Pericardium fibroblast (primary cell): ENCODE measurements around the gene COL16A1. TPM values are rescaled to one million over a fixed set of nuclear protein-coding genes. Genes with fewer than 3 reads are reported as not detected.

Experiments used
- total RNA-seq: library from RNA; depleted of rRNA; stranded (reverse); fragments of >200 nt; gene quantifications from 2 replicates; pipeline ENCODE4 v1.2.3, GENCODE V29; 2015

COL16A1 gene
- total RNA-seq, result 110 and 170 TPM in 2 replicates

DNA sequence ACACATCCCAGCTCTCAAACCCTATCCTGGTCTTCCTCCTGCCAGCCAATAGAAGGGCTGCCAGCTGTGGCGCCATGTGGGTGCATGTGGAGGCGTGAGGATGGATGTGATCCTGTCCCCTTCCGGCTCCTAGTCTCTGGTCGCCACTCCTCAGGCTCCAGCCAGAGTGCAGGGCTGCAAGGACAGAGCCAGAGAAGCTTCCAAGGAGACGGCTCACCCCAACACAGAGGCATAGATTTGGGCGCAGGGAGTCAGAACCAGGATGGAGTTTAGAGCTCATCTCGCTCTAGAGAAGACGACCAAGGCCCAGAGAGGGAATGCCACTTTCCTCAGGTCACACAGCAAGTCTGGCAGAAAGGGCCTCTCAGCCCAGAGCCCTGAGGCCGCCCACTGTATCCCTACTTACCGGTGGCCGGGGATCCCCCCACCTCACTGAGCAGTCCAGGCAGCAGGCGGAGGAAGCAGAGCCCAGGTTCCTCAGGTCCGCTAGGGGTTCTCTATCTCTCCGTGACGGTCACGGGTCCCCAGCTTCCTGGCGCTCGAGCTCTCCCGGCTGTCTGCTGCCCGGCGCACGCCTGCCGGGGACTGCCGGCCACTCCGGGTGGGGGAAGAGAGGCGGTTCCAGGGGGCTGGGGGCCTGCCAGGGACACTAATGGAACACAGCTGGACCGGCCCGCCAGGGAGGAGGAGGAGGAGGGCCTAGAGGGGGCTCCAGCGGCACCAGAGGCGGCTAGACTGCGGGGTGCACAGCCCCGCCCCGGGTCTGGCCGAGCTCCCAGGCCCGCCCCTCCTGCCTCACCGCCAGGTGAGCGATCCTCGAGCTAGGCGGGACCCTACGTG, at the start of gene COL16A1:
COL16A1 (minus strand) TSS at position 587 of the 840 bp plus-strand sequence. CDS start 1,824 bp downstream, outside the sequence.

DNA sequence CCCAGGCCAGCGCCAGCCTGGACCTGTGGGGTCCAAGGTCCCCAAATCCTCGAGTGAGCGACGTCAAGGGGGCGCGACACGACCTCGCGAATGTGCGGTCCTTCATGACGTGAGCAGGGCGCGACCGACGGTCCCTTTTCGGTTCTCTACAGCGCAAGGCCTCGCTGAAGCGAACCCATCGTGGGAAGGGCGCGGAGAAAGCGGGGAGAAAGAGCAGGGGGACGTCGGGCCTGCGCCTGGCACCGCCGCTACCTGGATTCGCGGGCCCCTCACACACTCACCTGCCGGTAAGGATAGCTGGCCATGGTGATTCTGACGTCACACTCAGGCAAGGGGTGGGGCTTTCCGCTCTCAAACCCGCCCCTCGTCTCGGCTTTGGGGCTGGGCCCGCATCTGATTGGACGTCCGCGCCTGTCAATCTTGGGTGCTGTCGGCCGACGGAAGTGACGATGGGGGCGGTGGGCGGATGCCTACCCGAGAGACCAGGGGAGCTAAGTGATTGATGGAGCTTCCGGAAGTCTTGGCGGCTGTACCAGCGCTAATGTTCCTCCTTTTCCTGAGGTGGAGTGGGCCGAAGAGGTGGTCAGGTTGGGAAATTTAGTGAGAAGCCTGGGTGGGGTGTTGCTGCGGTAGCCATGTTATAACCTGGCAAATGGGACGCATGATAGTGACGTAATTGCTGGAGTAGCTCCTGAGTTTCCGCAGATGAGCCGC, 59.1 kb downstream of the COL16A1 start, which contains the start of gene PEF1:
PEF1 (minus strand) TSS at position 317 of the 714 bp plus-strand sequence; CDS start at position 305, 12 bp downstream.

DNA sequence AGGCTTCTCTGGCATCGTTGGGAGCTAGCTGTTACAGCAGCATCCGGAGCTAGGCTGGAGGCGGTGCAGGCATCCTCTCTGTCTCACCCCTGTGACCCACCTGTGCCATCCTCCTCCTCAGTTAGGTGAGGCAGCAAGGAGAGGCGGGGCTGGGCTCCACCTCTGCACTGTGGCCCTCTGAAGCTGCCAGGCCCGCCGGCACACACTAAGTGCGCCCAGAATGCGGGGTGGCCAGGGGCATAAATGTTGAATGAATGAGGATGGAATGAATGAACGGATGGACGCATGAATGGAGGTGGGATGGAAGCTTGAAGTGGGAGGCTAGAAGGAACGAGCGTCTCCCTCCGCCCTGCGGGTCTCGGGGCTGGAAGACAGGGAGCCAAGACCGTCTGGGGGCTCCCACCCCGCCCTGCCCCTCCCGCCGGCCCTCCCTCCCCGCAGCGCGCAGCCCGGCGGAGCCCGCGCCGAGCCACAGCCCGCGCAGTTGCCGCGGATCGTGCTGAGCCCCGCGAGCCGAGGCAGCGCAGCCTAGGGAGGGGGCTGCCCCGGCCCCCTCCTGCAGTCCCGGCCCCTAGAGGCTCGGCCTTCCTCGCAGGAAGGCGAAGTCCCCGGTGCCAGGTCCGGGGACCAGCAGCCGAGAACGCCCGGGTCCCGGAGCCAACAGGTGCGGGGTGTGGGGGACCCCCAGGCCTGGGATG, 86.5 kb downstream of the COL16A1 start, which contains the start of gene HCRTR1:
HCRTR1 (plus strand) TSS at position 472 of the 698 bp plus-strand sequence. CDS start 1,504 bp downstream, outside the sequence.

Other genes with a start within 250 kb of the COL16A1 start
- gene TINAGL1, start 127.5 kb downstream of the COL16A1 start, total RNA-seq, result 9.1 and 65.9 TPM in 2 replicates
- 0.70 TPM in 1 of 2 replicates, not detected in the other for gene HCRTR1, start 86.3 kb downstream of the COL16A1 start, total RNA-seq
- 50.1 and 51.6 TPM in 2 replicates for gene PEF1, start 59.1 kb downstream of the COL16A1 start, total RNA-seq
- 6.6 and 6.9 TPM in 2 replicates for gene ADGRB2, start 60.3 kb upstream of the COL16A1 start, total RNA-seq
- gene SPOCD1, start 112.0 kb upstream of the COL16A1 start, total RNA-seq, result 3.0 and 5.9 TPM in 2 replicates
- 162 and 189 TPM in 2 replicates for gene PTP4A2, start 234.4 kb upstream of the COL16A1 start, total RNA-seq